Jurkat, Clone E6-1 (cell line): ENCODE data around the gene DGAT2L6.
"Not testable (repeated sequence)": the region's sequence is repeated elsewhere in the genome, so short reads cannot be mapped to it uniquely, and the experiment has no call there.

Experiments used
- DNase-seq: peaks from one replicate; pipeline ENCODE4 v3.0.0-alpha.2; 2011; ENCODE audit warnings: low read depth, low spot score
- H3K4me3 ChIP-seq: 2 replicates; pipeline ENCODE4 v1.5.1; 2011; ENCODE audit warnings: mild to moderate bottlenecking, low read length, control low read depth, moderate library complexity

Gene DGAT2L6

DNA sequence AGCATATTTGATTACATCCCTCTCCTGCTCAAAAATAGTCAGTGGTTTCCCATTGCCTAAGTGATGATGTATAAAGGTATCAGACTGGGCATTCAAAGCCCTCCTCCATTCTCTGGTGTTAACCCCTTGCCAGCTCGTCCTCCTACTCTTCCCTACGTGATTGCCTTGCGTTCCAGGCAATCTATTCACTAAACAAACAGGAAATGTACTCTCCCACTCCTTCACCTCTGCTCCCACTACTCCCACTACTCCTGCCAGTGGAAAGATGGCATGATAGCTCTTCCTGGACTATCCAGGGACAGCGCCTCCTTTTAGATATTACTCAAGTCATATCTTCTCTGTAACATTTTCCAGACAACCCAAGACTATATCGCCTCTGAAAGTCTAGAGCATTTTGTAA, 5.8 kb downstream of the DGAT2L6 start:
- no peak overlapping the region for H3K4me3 ChIP-seq
- no peak for DNase-seq

DNA sequence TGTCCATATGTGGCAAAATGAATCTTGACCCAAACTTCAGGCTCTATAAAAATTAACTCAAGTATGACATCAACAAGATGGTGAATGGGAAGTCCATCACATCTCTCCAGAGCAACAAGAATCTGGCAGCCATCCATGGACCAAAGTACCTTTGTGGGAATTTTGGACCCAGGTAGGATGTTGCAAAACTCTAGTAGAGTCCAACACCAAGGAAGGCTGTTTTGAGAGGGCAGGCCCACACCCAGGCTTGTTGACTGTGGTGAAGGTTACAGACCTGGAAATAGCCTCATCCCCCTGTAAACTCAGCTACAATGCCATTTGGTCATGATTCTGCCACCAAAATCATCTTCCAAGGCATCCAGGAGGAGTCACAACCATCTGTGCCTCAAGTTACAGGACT, 12.9 kb downstream of the DGAT2L6 start:
- no peak overlapping the region for H3K4me3 ChIP-seq
- DNase-seq, result no peak

DNA sequence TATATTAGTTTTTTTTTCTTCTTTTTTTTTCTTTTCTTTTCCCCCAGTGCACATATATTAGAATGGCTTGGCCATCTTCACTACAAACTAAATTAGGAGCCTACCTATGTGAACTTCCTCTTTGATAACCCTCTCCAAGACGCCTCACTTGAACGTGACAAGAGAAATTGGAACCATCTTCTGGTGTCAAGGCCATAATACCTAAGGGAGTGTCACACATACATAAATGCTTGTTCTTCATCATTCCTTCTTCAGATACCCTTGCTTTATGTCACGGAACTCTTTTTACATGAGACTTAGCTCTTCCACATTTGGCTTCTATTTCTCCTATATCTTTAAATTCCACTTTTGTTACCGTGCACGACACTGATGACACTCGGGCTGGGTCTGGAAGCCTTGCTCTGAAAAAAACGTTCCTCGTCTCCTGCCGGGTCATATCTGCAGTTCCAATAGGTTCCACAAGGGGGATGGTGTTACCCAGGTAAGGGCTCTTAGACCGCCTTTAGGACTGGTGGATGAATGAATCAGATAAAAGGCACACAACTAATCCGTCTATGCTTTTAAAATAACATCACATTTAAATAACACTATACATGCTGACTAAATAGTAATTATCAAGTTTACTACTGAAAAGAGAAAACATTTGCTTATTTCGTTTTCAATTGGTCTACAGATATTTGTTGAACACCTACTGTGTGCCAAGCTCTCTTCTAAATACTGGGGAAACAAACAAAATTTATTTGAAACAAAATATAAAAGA, 19.9 kb downstream of the DGAT2L6 start:
- H3K4me3 ChIP-seq, result no peak overlapping the region
- DNase-seq, result peak; percentile 61

DNA sequence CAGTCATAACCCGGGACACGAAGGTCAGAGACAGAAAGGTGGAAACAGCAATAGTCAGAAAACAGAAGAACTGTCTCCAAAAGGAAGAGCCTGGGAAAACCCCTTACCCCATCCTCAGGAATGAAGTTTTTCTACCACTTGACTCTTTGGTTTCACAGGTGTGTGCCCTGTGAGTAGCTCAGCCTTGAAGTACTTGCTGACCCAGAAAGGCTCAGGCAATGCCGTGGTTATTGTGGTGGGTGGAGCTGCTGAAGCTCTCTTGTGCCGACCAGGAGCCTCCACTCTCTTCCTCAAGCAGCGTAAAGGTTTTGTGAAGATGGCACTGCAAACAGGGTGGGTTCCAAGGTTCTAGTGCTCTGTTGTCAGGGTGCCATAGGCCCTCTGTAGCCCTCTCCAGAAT, 24.4 kb downstream of the DGAT2L6 start:
- DNase-seq, result no peak

DNA sequence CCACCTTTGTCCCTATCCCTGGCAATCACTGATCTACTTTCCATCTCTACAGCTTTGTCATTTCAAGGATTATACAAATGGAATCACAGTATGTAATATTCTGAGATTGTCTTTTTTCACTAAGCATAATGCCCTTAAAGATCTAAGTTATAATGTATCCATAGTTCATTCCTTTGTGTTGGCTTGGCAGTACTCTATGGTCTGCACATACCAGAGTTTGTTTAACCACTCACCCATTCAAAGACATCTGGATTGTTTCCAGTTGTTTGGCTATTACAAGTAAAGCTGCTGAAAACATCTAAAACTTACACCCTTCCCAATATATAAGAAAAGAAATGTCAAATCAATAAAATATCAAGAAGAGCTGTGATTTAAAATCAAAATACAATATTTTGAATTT, 31.2 kb downstream of the DGAT2L6 start:
- H3K4me3 ChIP-seq, result no peak overlapping the region
- no peak for DNase-seq

More for the DNA sequence above, 24.4 kb downstream of the DGAT2L6 start:
- H3K4me3 ChIP-seq, result no peak overlapping the region

DNA sequence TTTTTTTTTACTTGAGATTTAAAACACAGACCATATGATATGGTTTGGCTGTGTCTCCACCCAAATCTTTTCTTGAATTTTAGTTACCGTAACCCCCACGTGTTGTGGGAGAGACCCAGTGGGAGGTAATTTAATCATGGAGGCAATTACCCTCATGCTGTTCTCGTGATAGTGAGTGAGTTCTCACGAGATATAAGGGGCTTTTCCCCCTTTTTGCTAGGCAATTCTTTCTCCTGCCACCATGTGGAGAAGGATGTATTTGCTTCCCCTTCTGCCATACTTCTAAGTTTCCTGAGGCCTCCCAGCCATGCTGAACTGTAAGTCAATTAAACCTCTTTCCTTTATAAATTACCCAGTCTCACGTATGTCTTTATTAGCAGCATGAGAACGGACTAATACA, 32.3 kb downstream of the DGAT2L6 start:
- H3K4me3 ChIP-seq, DNase-seq: not testable (repeated sequence)

DNA sequence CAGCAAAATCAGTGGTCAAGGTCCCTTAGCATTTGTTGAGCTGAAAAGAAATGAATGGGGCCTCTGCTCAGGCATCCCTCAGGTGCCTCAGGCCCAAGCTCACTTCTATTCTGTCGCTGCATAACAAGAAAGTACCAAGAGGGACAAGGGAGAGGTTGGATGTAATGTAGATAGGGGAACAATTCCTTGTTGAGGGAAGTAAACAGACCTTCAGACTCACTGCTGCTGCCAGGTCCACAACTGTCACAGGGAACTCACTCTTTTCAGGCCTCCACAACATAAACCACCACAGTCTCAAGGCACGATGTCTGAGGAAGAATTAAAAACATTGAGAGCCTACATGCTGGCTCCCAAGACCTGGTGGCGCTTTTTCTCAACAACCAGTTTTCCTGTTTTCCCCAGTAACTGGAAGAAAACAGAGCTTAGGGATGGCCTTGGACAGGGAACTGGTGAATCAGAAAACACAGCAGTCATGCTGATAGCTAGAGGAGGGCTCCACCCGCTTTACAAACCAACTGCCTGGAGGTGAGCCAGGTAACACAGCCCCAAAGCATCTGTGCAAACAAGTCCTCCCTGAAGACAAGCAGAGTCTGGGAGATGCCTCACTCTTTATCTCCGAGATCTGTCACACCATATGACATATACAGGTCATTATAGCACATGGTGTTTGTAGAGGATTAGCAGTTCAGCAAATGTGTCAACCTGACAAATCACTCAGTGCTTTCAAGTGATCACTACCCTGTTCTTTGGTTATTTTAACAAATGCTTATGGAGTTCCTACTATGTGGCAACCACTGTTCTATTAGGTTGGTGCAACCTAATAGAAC, 42.9 kb downstream of the DGAT2L6 start:
- H3K4me3 ChIP-seq, result no peak overlapping the region
- no peak for DNase-seq

DNA sequence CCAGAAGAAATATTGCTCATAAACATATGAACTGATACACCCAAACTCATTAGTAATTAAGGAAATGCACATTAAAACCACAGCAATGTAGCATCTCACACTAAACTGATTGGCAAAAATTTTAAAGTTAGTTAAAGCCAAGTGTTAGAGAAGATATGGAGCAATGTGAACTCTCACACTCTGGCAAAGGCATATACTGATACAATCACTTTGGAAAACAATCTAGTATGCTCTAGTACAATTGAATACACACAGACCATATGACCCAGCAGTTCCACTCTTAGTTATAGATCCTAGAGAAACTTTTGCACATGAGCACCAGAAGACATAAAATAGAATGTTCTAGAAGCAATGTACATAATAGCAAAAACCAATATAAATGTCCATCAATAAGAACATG, 48.8 kb downstream of the DGAT2L6 start:
- H3K4me3 ChIP-seq, result no peak overlapping the region
- DNase-seq, result no peak

DNA sequence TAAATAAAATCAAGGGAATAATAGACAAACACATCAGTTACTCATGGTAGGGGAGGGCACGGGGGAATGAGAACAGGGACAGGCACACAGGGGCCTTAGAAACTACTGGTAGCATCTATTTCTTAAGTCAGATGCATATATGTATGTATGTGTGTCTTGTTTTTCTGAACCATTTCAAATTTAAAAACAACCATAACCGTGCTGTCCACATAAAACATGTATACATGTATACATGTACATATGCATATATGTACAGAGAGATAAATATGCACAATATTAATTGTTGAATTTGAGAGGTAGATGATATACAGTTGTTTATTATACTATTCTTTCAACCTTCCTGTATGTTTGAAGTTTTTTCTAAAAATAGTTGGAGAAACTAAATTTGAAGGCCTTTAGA, 49.4 kb downstream of the DGAT2L6 start:
- no peak for DNase-seq
- no peak overlapping the region for H3K4me3 ChIP-seq

DNA sequence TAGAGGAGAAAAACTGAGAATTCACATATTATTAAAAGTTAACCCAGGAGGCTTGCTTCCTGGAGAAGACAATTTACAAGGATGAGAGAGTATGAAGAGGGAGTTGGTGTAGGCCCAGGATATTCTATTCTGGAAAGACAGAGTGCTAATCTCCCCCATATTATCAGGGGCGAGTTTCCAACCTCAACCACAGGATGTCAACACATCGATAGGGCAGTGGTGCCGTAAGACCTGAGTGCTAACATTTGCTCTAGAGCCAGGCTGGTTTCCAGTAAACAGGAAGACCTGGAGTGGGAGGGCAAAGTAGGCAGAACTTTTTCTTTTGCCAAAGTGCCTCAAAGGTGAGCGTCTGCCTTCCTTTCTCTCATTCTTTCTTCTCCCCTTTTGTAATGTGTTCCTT, 54.4 kb downstream of the DGAT2L6 start:
- no peak overlapping the region for H3K4me3 ChIP-seq
- DNase-seq, result no peak

DNA sequence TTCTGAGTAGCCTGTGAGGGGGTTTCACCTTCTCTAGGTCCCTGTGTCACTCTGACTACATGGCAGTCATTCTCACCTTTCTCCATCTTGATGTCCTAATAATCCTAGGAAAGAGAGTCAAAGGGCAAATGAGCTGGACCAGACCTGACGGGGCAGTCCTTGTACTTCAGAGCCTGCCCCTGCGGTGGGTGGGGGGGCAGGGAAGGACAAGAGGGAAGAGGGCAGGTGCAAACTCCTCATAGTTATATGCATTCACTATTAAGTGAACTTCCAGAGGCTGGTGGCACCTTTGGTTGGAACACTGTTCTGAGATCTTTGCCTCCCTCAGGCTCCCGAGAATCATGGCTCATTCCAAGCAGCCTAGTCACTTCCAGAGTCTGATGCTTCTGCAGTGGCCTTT, 57.1 kb downstream of the DGAT2L6 start, which contains the start of gene AWAT1:
TSS of gene AWAT1 (plus strand) at position 301 of the 400 bp plus-strand sequence. CDS start at position 342, 41 bp downstream.
- DNase-seq, result no peak

DNA sequence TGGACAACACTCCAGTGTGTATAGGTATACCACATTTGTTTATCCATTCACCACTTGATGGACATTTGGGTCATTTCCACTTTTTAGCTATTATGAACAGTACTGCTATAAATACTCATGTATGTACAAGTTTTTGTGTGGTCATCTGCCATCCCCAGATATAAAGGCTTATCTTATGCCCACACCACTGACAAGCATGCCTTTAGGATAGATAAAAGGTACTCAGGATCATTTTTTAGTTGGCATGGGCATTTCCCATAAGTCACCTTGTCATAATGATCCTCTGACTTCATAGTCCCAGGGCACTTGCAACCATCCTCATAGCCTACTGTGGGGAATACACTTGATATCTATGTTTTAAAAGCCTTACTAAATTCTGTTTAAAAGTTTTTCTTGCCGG, 63.5 kb downstream of the DGAT2L6 start:
- no peak overlapping the region for H3K4me3 ChIP-seq
- DNase-seq, result no peak

More for the DNA sequence above, 57.1 kb downstream of the DGAT2L6 start, which contains the start of gene AWAT1:
- H3K4me3 ChIP-seq, result no peak within 1 kb of the TSS

DNA sequence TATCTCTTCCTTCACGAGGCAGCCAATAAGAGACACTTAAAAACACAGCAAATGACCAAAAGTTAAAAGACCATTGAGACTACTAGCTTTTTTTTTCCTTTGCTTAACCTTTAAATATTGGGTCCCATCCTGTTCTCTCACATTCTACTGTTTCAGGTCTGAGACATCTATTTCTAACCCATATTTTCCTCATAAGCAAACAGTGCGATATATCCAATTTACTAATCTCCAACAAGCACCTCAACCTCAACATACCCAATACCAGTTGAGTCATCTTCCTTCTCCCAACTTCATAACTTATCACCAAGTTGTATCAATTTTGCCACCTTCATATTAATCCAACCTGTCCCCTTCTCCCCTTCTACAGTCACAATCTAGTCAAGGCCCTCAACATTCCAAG, 64.2 kb downstream of the DGAT2L6 start:
- DNase-seq, result no peak
- no peak overlapping the region for H3K4me3 ChIP-seq

DNA sequence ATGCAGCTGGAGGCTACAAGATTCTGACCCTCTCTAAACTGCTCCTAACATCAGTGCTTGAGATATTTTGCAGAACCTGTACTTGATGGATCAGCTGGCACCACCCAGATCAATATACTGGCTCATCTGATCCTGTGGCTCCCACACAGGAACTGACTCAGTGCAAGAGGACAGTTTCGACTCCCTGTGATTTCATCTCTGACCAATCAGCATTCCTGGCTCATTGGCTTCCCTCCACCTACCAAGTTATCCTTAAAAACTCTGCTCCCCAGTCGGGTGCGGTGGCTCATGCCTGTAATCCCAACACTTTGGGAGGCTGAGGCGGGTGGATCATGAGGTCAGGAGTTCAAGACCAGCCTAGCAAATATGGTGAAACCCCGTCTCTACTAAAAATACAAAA, 66.3 kb downstream of the DGAT2L6 start:
- DNase-seq, H3K4me3 ChIP-seq: not testable (repeated sequence)

DNA sequence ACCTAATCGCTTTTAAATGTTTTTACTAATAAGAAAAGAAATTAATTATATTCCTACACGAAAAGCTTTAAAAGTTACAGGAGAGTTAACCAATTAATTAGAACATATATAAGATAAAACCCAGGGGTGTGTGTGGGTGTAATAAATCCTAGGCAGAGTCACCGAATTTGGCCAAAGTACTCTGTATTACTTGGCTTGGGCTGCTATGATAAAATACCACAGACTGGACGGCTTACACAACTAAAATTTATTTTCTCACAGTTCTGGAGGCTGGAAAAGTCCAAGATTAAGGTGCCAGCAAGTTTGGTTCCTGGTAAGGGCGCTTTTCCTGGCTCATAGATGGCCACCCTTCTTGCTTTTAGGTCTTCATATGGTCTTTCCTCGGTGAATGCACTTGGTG, 67.6 kb downstream of the DGAT2L6 start:
- H3K4me3 ChIP-seq, result no peak overlapping the region
- no peak for DNase-seq

DNA sequence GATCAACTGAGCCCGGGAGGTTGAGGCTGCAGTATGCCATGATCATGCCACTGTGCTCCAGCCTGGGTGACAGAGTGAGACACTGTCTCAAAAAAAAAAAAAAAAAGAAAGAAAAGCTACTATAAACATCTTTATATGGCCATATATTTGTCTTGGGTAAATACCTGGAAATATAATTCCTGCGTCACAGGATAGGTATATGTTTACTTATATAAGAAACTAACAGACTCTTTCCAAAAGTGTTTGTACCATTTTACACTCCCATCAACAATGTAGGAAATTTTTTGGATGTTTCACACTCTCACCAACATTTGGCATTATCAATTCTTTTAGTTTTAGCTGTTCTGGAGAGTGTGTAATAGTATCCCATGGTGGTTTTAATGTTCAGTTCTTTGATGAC, 70.0 kb downstream of the DGAT2L6 start:
- no peak overlapping the region for H3K4me3 ChIP-seq
- no peak for DNase-seq

DNA sequence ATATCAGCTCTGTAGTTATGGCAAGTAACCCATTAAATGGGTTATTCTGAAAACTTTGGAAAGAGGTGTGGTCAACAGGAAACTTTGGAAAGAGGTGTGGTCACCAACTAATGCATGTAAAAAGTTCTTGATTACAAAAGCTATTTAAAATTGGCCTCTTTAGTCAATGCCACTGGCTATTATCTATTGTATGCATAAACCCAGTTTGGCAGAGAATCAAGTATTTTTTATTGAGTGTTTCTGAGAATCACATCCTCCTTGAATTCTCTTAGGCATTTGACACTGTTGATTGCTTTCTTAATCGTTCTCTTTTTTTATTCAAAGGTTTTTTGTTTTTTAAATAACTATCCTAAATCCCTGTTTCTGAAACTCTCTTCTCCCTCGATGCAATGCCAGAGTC, 75.2 kb downstream of the DGAT2L6 start:
- no peak for DNase-seq
- no peak overlapping the region for H3K4me3 ChIP-seq

DNA sequence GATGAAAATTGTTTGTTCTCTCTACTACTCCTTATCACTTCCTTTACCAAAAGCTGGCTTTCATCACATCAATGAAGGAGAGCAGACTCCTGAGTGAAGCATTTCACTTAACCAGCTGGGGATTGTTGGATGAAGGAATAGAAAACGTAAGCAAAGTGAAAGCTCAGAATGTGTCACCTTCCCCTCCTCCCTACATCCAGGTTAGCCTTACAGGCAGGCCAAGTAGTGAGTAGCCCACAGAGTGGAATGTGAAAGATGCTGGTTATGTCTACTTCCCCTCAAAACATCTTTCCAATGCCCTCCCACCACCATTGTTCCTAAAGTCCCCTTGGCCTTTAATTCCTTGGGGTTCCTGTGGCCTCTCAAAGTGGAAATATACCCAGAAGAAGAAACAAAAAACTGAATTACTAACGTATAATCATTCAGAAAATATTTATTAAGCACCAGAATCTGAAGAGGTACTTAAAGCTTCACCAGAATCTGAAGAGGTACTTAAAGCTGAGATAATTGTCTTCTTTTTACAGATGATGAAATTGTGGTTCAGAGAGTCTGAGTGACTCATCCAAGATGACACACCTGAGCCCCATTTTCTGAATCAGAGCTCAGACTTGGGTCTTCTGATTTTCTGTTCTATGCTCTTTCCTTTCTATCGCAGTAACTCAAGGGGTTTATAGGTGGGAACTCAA, 76.2 kb downstream of the DGAT2L6 start:
- DNase-seq, result no peak
- H3K4me3 ChIP-seq, result no peak overlapping the region

DNA sequence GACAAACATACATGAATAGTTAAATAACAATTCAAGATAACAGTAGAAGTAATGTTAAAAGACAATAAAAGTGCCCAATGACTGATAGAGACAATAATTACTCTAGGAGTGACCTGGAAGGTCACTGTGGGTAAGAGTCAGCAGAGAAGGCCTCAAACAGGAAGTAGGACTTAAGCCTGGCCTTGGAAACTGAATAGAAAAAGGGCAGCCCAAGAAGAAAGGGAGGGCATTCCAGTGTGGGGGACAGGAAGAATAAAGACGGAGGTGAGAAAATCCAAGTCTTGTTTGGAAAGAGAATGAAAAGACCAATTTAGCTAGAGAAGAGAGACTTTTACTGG, 76.7 kb downstream of the DGAT2L6 start:
- DNase-seq, result no peak
- H3K4me3 ChIP-seq, result no peak overlapping the region

DNA sequence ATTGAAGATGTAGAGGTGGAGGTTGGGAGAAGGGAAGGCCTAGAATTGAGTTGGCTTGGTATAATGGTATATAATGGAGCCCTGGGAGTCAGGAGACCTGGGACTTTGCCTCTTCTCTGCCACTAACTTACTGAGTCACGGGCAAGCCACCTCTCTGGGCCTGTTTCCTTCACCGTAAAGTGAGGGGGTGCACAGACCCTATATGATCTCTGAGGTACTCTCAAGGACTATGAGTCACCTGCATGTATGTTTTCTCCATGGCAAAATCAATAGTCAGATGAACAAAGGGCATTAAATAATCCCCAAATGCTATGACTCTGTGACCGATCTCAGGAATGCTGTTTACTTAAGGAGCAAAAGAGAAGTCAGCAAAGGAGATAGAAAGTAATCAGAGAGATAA, 77.6 kb downstream of the DGAT2L6 start:
- no peak overlapping the region for H3K4me3 ChIP-seq
- DNase-seq, result no peak
